HG03521 (cell line): ENCODE results near the gene GRID1.

ENCODE experiments used
- ATAC-seq: cut with Tn5 transposase; IDR thresholded peaks from one replicate; pipeline ENCODE4 v1.9.1; 2021; ENCODE audit warnings: mild to moderate bottlenecking, moderate library complexity; ENCODE audit not compliant: unreplicated experiment

The GRID1 gene

GRCh38 chr10:86371116-86371515 is 4.5 kb upstream of the GRID1 start:
- no peak for ATAC-seq

- no peak for ATAC-seq
These were observed 3.5 kb upstream of the GRID1 start for GRCh38 chr10:86370006-86370585.

- ATAC-seq = no peak
These were observed 2.4 kb upstream of the GRID1 start for GRCh38 chr10:86368987-86369386.

GRCh38 chr10:86368046-86368445 is 1.5 kb upstream of the GRID1 start:
- ATAC-seq = no peak

GRCh38 chr10:86367152-86367951 is 757 bp upstream of the GRID1 start:
- ATAC-seq = no peak

DNA sequence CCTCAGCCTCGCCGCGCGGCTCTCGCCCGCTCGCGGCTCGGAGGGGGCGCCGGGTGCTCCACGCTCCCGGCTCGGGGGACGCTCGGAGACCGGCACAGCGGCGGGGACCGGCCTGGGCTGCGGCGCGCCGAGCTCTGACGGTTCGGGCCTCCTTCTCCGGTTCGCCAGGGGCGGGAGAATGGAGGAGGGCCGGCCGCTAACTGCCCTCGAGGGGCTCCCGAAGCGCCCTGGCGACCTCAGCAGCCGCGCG is 232 bp upstream of the GRID1 start:
- peak; percentile 36 for ATAC-seq

DNA sequence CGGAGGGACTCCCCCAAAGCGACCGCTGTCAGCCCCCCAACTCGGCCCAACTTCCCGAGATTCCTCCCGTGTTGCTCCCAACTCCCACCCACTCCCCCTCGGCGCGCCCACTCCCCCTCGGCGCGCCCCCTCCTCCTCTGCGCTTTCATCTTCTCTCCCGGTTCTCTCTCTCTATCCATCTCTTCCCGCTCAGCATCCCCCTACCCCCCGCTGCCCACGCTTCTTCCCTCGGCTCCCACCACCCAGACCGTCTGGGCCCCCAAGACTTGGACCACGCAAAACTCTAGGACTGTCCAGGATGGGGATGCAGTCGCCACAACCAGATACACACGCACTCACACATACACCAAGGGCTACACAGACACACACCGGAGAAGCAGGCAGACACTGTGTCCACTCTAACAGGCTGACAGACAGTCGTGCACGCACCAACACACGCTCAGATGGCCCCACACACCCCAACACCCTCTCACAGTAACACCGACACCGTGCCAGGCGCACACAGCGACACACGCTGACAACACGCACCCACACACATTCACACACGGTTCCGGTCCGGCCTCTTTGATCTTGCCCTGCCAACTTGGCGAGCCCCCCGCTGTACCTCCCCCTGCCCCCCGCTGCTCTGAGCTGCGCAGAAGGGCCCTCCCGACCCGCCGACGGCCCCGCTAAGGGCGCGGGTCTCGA is 1.1 kb downstream of the GRID1 start:
- ATAC-seq = no peak

DNA sequence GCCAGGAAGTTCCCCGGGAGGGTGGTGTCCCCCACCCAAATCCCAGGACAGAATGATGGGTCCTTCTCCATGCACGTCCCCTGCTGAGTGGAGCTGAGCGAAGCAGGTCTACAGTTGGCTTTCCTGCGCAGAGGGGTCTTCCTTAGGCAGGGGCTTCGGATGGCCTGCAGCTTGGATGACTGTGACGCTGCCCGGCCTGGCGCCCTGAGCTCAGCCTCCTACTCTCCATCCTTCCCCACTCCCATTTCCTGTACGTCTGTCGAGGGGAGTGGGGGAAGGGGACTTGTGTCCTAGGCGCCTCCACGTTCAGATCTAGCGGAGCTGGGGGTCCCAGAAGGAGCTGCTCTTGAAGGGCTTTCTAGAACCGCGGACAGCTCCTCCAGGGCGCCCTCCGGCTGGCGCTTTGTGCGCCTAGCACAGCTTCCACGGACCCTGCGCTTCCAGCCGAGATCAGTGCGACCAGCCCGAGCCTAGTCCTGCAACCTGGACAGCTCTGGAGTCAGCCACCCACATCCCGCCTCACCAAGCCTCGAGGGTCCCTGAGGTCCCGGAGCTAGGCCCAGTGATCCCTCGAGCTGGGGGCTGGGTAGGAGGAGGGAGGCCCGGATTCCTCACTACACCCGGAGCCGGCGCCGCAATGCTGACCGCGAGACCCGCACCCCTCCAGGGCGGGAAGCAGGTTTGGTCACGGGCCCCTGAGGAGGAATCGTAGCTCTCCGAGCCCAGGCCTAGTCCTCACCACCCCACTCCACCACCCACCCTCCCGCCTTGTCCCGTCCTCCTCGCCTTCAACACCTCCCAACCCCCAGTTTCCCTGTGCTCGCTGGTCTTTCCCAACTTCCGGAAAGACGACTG is 1.9 kb downstream of the GRID1 start:
- ATAC-seq = no peak

DNA sequence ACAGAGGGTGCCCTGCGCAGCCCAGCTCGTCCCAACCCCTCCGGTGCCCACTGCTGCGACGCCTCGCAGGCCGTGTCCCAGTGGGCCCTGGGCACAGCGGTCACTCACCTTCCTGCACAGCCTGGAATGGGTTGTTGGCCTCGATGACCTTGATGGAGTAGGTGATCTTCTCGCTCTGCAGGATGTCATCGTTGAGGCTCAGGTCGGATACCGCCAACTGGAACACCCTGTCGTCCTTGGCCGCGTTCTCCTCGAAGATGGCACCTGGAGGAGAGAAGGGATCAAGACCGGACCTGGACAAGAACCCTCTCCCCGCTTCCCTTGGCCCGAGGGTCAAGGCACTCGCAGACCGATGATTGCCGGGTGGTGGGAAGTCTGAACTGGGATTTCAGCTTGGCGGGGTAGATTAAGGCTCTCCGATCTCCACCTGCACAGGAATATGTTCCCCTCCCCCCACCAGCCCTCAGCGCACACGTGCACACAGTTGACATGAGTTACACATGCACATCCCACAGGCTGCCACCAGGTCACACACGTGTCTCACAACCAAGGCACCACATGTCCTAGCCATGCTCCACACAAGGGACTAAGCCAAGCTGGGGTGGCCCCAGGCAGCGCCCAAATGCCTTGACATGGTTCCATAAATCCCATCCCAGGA is 2.6 kb downstream of the GRID1 start:
- no peak for ATAC-seq

- no peak for ATAC-seq
These were observed 3.3 kb downstream of the GRID1 start for GRCh38 chr10:86363184-86363832.

DNA sequence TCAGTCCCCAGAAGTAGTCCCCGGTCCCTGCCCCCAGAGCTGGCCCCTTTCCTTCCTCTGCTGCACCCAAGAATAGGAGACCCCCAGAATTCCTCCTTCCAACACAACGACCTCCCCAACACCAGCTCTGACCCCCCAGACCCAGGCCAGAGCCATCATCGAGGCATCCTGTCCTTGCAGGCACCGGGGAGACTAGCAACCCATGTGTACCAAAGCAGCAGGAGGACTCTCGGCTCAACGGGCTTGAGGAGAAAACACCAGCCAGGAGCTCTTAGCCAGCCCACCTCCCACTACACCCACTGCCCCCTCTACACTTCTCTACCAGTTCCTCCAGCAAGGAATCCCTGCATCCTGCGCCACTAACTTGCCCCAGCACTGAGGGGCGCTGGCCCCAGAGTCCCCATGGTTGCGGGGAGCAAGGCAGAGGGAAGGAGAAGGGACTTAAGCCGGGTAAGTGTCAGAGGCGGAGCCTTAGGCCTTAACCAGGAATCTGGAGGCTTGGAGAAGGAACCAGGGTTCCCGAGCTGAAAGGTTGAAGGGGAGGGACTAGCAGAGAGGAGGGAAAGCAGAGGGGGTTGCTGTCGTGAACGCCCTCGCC is 3.9 kb downstream of the GRID1 start:
- no peak for ATAC-seq

DNA sequence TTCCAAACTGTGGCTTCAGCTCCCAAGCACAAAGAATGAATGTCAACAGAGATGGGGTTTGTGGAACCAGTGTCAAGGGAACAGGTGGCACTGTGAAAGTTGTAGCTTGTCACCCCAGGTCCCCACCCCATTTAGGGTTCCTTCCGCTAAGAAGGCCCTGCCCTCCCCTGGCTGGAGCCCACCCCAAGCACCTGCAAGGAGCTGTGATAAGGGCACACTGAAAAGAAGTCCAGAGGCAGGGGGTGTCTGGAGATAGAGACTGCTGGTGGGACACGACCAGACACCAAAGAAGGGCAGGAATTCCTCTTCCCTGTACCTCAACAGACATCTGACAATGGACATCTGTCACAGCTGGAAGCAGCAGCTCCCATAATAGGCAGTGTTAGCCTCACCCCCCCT is 4.5 kb downstream of the GRID1 start:
- no peak for ATAC-seq

GRCh38 chr10:86361156-86362128 is 5.2 kb downstream of the GRID1 start:
- no peak for ATAC-seq

DNA sequence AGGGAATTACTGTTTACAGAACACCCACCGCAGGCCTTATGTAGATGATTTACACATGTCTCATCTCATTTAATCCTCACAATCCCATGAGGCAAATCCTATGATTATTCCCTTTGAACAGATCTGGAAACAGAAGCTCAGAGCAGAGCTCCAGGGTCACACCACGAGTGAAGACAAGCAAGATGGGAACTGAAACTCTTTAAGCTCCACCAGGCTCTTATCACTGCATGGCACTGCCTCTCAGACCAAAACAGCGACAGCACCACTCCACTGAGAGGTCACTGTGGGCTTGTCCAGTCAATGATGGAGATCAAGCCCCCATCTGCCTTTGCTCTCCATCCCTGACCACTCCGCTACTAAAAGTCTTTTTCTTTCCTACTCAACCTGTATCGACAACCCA is 5.9 kb downstream of the GRID1 start:
- no peak for ATAC-seq

DNA sequence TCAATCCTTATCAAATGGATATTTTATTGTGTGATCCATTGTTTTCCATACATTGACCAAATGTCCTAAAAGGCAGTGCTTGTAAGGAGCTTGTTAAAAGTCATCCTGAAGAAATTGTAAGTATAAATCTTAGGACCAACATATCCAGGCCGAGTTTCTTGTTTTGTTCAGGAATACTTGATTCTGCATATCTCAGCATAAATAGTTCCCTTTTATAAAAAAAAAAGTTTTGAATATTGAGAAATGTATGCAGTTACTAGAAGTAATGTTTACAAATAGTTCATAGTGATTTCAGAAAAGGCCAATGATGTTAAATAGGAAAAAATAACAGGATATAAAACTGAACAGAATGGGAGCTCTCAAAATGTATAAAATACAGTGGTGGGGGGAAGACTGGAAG is 6.6 kb downstream of the GRID1 start:
- ATAC-seq = no peak

DNA sequence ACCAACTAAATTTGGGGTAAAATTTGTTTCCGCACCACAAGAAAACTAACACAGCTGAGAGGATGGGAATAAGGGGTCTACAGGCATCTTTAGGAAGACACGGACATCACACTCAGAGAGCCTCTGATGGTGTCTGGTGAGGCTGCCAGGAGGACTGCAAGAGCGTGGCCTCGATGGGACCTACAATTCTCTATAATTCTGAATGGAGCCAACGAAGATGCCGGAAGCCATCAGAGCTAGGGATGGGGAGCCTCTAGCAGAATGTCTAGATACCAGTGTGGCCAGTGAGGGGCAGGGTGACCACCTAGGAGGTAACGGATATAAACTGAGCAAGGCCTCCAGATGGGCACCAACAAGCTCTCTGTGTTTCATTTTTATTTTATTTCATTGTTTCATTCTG is 7.5 kb downstream of the GRID1 start:
- ATAC-seq = no peak

DNA sequence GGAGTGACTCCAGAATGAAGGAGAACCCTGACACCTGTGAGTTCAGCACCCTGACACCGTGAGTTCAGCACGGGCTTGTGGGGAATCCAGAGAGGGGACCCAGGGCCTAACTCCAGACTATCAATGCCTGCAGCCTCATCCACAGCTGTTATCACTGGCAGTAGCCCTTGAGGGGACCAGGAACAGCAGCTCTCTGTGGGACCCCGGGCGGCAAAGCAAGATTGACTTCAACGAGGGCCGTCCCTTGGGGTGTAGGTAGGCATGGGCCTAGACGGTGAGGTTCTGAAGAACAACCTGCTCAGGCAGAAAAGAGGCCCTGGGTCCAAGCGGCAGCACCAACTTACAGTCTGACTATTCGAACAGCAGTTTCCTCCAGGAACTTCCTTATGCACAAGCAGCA is 8.9 kb downstream of the GRID1 start:
- ATAC-seq = no peak

DNA sequence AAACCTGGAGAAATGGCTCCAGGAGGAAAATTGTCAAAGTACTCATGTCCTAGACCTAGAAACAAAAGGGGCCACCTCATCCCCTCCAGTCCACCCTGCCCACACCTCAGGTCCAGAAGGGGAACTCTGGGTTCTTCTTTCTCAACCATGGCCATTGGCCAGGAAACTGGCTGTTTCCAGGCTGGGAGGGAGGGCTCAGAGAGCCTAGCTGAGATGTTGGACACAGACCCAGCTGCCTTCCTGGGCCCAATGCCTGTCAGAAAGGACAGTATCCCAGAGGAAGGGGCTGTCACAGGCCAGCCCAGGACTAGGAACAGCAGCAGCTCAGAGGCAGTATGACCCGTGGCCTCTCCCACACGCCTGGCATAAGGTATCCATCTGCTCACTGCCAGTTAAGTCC is 9.6 kb downstream of the GRID1 start:
- no peak for ATAC-seq

DNA sequence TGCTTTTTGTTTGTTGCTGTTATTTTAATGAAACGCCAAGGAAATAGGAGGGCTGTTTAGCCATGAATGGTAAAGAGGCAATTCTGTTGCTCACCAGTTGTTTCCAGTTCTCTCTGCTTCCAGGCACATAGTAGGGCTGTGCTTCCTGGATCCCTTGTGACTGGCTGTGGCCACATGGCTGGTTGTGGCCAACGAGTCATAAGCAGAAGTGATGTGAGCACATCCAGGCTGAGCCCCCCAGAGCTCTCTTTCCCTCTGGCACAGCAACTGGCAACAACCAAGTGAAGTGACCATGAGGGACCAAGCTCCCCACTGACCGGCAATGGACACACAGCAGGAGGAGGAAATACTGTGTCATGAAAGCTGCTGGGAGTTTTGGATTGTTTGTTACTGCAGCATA is 10.3 kb downstream of the GRID1 start:
- ATAC-seq = no peak
